Activated T-helper 1 cell treated with anti-CD3 and anti-CD28 coated beads, Interleukin-12 subunit alpha, Interleukin-12 subunit beta, Interleukin-2, Interleukin-4 antibody, amounts not matched to agents 30 ng/mL and 10 ng/mL and 1 ng/mL, durations not matched to agents 14 hours and 24 hours and 36 hours (primary cell): ENCODE measurements around the gene ATAD3A. TPM values are rescaled to one million over a fixed set of nuclear protein-coding genes. Genes with fewer than 3 reads are reported as not detected.
A peak's percentile ranks its signal among the peaks of the same experiment; 100 is the strongest.
"Not testable (repeated sequence)": the region's sequence is repeated elsewhere in the genome, so short reads cannot be mapped to it uniquely, and the experiment has no call there.

Experiments used
- DNase-seq: peaks from one replicate; pipeline ENCODE4 v3.0.0; 2021; ENCODE audit warnings: low spot score
- H3K27ac Mint-ChIP-seq: one replicate; pipeline ENCODE4 v1.8.0; 2021; ENCODE audit warnings: mild to moderate bottlenecking, mixed read lengths
- H3K27me3 Mint-ChIP-seq: one replicate; pipeline ENCODE4 v1.8.0; 2022; ENCODE audit warnings: mild to moderate bottlenecking, moderate library complexity, mixed read lengths; ENCODE audit not compliant: insufficient read depth
- H3K36me3 Mint-ChIP-seq: one replicate; pipeline ENCODE4 v1.8.0; 2021; ENCODE audit warnings: low read depth, mixed read lengths
- H3K4me1 Mint-ChIP-seq: one replicate; pipeline ENCODE4 v1.8.0; 2021; ENCODE audit warnings: low read depth, mixed read lengths
- H3K4me3 Mint-ChIP-seq: one replicate; pipeline ENCODE4 v1.8.0; 2021; ENCODE audit warnings: mild to moderate bottlenecking, moderate library complexity, mixed read lengths
- H3K9me3 Mint-ChIP-seq: one replicate; pipeline ENCODE4 v1.8.0; 2021; ENCODE audit warnings: mixed read lengths
- intact Hi-C: fragments of 100-400 bp; cut with micrococcal nuclease; formaldehyde crosslinking; loops from one replicate; pipeline ENCODE4 v1.15.1; 2024
- total RNA-seq: library from RNA; stranded (reverse); gene quantifications from 2 replicates; pipeline ENCODE4 v1.2.3, GENCODE V29; 2022

The ATAD3A gene
- total RNA-seq, result 108 TPM in 2 replicates

GRCh38 chr1:1511533-1512285 lies at the start of gene ATAD3A:
Gene ATAD3A (plus strand): TSS chr1:1512162. CDS start chr1:1512269, 107 bp downstream.
- Mint-ChIP-seq H3K9me3 (no peaks in the 10 kb centered on the region), H3K27me3 (no peaks in the 10 kb centered on the region), H3K36me3 (peaks cover under 1% of the 10 kb centered on the region), H3K4me1 (peaks cover 7% of the 10 kb centered on the region), H3K27ac (peak within 1 kb of the TSS; percentile 92), H3K4me3 (peak within 1 kb of the TSS; percentile 97)
- intact Hi-C loops, result loop anchor here (1.0 to 5.0 kb wide), 7 partner anchors 63 to 213 kb away; partner anchors contain the start of genes ACAP3, AURKAIP1, CCNL2 and CDK11A
- DNase-seq, result peak; percentile 95

- Mint-ChIP-seq H3K4me1 (no peaks in the 10 kb centered on the region), H3K4me3 (no peak overlapping the region), H3K9me3 (no peaks in the 10 kb centered on the region), H3K36me3 (no peaks in the 10 kb centered on the region), H3K27me3 (no peaks in the 10 kb centered on the region), H3K27ac (no peak overlapping the region)
- DNase-seq, result no peak
- intact Hi-C loops, result no loop called here
Observed at GRCh38 chr1:1462318-1462966, 49.5 kb upstream of the ATAD3A start.

GRCh38 chr1:1463312-1463711 lies 48.6 kb upstream of the ATAD3A start:
- no peak overlapping the region for H3K4me3 Mint-ChIP-seq
- no peak overlapping the region for H3K27ac Mint-ChIP-seq
- H3K27me3 Mint-ChIP-seq, result no peaks in the 10 kb centered on the region
- intact Hi-C loops, result no loop called here
- DNase-seq, result no peak
- H3K4me1 Mint-ChIP-seq, result no peaks in the 10 kb centered on the region
- H3K36me3 Mint-ChIP-seq, result no peaks in the 10 kb centered on the region
- H3K9me3 Mint-ChIP-seq, result no peaks in the 10 kb centered on the region

GRCh38 chr1:1468196-1468985 lies 43.6 kb upstream of the ATAD3A start:
- H3K4me1 Mint-ChIP-seq, result peaks cover 10% of the 10 kb centered on the region
- H3K36me3 Mint-ChIP-seq, H3K27me3 Mint-ChIP-seq, H3K27ac Mint-ChIP-seq, H3K4me3 Mint-ChIP-seq, intact Hi-C loops, DNase-seq, H3K9me3 Mint-ChIP-seq: not testable (repeated sequence)

GRCh38 chr1:1470626-1471388 lies 41.2 kb upstream of the ATAD3A start:
- peak overlapping the region; percentile 86 for H3K27ac Mint-ChIP-seq
- H3K4me1 Mint-ChIP-seq, result peaks cover 10% of the 10 kb centered on the region
- H3K4me3 Mint-ChIP-seq, result peak overlapping the region; percentile 88
- H3K27me3 Mint-ChIP-seq, result no peaks in the 10 kb centered on the region
- intact Hi-C loops, result loop anchor here (1.0 to 2.0 kb wide), 7 partner anchors 34 to 188 kb away; partner anchors contain the start of genes AURKAIP1, CCNL2, CDK11B and MIB2
- H3K9me3 Mint-ChIP-seq, result no peaks in the 10 kb centered on the region
- no peak for DNase-seq
- H3K36me3 Mint-ChIP-seq, result peaks cover 2% of the 10 kb centered on the region

GRCh38 chr1:1471389-1472052 lies 40.4 kb upstream of the ATAD3A start, which contains the start of gene ATAD3B:
Gene ATAD3B (plus strand): TSS chr1:1471765. CDS start chr1:1471885, 120 bp downstream.
- peak; percentile 92 for DNase-seq
- intact Hi-C loops, result loop anchor here (1.0 to 2.0 kb wide), 7 partner anchors 33 to 188 kb away; partner anchors contain the start of genes AURKAIP1, CCNL2, CDK11B and MIB2
- Mint-ChIP-seq H3K4me1 (peaks cover 10% of the 10 kb centered on the region), H3K9me3 (no peaks in the 10 kb centered on the region), H3K36me3 (peaks cover 2% of the 10 kb centered on the region), H3K4me3 (peak within 1 kb of the TSS; percentile 88), H3K27me3 (no peaks in the 10 kb centered on the region), H3K27ac (peak within 1 kb of the TSS; percentile 86)

GRCh38 chr1:1472053-1472876 lies 39.7 kb upstream of the ATAD3A start:
- Mint-ChIP-seq H3K27ac (peak overlapping the region; percentile 44), H3K4me3 (peak overlapping the region; percentile 84), H3K4me1 (peaks cover 10% of the 10 kb centered on the region)
- H3K27me3 Mint-ChIP-seq, H3K36me3 Mint-ChIP-seq, H3K9me3 Mint-ChIP-seq, intact Hi-C loops: not testable (repeated sequence)
- DNase-seq, result peak; percentile 6

- H3K27me3 Mint-ChIP-seq, H3K4me3 Mint-ChIP-seq, intact Hi-C loops, H3K9me3 Mint-ChIP-seq, DNase-seq, H3K27ac Mint-ChIP-seq, H3K4me1 Mint-ChIP-seq: not testable (repeated sequence)
- peaks cover 14% of the 10 kb centered on the region for H3K36me3 Mint-ChIP-seq
Observed at GRCh38 chr1:1476011-1476410, 36.0 kb upstream of the ATAD3A start.

- Mint-ChIP-seq H3K4me3 (no peak overlapping the region), H3K9me3 (no peaks in the 10 kb centered on the region), H3K36me3 (peaks cover 17% of the 10 kb centered on the region), H3K27ac (no peak overlapping the region), H3K27me3 (no peaks in the 10 kb centered on the region), H3K4me1 (no peaks in the 10 kb centered on the region)
- no peak for DNase-seq
- intact Hi-C loops, result no loop called here
Observed at GRCh38 chr1:1477206-1477605, 34.8 kb upstream of the ATAD3A start.

- Mint-ChIP-seq H3K4me3 (no peak overlapping the region), H3K4me1 (no peaks in the 10 kb centered on the region), H3K27ac (no peak overlapping the region), H3K36me3 (peaks cover 22% of the 10 kb centered on the region), H3K27me3 (no peaks in the 10 kb centered on the region), H3K9me3 (no peaks in the 10 kb centered on the region)
- DNase-seq, result no peak
- intact Hi-C loops, result no loop called here
Observed at GRCh38 chr1:1479547-1480487, 32.1 kb upstream of the ATAD3A start.
